ENCODE measurements around the gene ERAL1.
"Not testable (repeated sequence)": the region's sequence is repeated elsewhere in the genome, so short reads cannot be mapped to it uniquely, and the experiment has no call there.

Gene ERAL1

DNA sequence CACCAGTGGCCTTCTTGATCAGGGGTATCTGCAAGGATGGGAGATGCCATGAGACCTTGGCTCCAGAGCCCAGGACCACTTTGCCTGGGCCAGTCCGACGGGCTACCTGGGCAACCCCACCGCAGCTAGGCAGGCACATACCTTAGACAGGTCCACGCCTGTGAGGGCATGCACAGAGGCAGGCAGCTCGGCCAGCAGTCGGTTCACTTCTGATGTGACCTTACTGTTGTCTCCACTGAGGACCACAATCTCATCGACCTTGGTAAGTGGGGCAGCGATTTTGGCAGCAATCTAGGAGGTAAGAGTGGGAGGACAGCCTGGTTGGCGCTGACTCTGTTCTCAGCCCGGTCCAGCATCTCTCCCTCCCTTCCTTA, 25.7 kb downstream of the ERAL1 start:
- DNase-seq: no peak

GRCh38 chr17:28881533-28882056, 26.8 kb downstream of the ERAL1 start:
- DNase-seq: no peak

GRCh38 chr17:28882154-28882895, 27.5 kb downstream of the ERAL1 start:
- DNase-seq: no peak

GRCh38 chr17:28883967-28884702, 29.3 kb downstream of the ERAL1 start:
- DNase-seq: no peak

DNA sequence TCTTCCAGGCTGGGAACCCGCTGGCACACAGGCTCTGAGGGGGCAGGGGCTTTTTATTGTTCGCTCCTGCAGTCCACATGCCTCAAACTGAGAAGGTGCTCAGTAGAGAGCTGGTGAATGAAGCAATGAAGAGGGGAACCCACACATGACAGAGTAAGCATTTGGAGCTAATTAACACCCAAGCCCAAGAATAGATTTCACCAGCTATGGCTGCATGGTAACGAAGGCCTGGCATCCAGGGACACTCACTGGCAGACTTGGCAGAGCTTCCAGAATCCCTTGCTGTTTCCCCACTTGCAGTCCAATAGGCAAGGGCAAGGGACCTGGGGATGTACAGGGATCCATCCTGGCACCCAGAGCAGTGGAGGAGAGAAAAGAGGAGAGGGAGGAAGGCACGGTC, 30.5 kb downstream of the ERAL1 start:
- DNase-seq: no peak

DNA sequence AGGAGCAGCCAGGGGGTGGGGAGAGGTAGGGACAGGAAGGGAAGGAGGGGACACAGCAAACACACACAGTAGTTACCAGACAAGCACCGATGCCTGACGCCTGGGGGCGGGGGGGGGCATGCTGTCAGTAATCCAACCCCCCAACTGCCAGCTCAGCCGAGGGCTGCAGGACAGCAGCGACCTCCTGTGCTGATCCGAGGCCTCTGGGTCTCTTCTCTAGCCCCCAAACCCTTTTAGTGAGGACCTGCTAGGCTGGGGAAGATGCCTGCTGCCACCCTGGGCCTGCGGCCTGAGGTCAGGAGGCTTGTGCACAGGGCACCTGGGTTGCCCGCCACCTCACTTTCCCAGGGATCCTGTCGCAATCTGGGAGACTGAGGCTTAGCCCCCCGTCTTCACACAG, 31.1 kb downstream of the ERAL1 start:
- DNase-seq: no peak

DNA sequence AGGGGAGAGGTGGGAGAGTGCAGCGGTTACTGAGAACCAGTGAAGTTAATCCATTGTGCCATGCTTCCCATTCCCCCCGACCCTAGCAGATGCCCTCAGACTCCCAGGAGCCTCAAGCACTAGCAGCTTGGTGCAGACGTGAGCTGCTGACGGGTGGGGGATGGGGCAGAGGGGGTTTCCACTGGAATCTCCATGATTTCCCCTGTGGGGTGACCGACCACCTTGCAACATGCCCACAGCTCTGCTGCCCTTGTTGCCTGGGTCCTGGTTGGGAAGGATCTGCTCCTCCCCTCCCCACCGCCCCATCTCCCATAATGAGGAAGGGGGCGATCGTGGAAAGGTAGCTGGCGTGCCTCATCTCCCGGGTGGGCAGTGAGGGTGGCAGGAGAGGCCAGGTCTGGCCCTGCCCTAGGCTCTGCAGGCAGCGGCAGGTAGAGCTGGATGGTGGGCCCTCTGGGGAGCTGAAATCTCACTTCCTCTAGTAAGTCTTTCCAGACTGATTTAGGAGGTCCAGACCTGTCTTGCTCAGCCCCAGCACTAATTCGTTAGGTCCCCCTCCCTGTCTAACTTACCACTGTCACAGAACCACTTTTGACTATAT, 33.2 kb downstream of the ERAL1 start:
- DNase-seq: no peak

GRCh38 chr17:28888832-28889231, 34.0 kb downstream of the ERAL1 start:
- DNase-seq: no peak

- no peak for DNase-seq
These were observed 35.2 kb downstream of the ERAL1 start for GRCh38 chr17:28889996-28890395.

- DNase-seq: no peak
These were observed 36.4 kb downstream of the ERAL1 start for GRCh38 chr17:28891201-28891600.

GRCh38 chr17:28892024-28892423, 37.2 kb downstream of the ERAL1 start:
- no peak for DNase-seq

DNA sequence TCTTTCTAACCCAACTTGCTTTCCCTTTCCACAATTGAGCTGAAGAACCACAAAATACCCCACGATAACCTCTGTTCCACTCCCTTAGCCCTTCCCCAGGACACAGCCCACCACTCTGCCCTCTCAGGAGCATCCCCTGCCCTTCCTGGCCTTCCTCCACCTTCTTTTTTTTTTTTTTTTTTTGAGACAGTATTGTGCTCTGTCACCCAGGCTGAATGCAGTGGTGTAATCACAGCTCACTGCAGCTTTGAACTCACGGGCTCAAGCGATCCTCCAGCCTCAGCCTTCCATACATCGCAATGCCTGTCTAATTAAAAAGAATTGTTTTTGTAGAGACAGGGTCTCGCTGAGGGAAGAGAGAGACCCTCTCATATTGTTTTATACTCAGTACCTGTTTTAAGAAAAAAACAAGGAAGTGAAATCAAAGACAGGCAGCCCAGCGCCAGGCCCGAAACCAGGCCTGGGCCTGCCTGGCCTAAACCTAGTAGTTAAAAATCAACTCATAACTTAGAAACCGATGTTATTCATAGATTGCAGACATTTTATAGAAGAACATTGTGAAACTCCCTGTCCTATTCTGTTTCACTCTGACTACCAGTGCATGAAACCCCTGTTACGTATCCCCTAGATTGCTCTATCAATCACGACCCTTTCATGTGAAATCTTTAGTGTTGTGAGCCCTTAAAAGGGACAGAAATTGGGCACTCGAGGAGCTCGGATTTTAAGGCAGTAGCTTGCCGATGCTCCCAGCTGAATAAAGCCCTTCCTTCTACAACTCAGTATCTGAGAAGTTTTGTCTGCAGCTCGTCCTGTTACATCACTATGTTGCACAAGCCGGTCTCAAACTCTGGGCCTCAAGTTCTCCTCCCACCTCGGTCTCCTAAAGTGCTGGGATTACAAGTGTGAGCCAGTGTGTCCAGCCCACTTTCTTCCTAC, 38.7 kb downstream of the ERAL1 start:
- not testable (repeated sequence) for DNase-seq

DNA sequence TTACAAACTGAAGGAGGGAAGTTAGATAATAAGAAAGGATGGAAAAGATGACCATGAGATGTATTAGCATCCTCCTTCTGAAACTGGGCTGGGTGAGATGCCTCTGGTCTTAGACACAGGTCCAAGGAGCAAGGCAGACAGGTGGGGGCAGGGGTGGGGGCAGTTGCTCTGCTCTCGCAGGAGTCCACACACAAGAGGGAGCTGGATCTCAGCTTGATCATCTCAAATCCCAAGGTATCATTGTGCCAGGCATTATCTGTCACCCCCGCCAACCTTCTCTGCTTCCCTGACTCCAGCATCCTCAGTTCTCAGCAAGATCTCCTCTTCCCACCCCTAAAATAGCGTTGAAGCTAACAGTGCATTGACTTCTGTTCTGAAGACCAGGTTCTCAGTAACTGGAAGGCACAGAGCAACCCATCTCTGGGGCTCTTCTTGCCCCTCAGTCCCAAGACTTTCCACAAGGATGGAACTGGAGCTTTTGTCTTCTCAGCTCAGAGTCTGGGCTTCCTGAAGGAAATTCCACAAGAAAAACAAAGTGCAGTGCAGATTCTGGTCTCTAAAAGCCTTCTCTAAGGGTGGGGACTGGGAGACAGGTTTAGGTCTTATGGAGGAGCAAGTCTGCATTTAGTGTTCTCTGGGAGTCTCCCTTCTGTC, 41.1 kb downstream of the ERAL1 start:
- peak; percentile 27 for DNase-seq

DNA sequence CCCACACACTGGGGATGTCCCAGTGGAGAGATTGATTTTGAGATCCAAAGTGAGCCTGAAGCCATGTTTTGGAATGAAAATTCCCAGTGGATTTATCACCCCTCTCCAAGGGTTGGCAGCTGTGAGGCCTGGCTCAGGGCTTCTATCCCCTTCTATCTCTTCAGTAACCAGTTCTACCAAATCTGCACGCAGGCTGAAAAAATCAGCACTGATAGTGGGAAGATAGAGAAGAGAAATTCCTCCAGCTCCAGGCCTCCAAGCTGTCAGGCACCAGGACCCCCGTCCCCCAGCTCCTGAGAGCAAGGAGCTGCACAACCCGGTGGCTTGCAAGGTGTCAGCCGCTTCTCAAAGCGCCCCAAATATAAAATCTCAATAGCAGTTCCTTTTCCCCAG, 41.7 kb downstream of the ERAL1 start:
- peak; percentile 58 for DNase-seq

GRCh38 chr17:28896884-28897768, 42.3 kb downstream of the ERAL1 start, which contains the start of gene FLOT2:
TSS of gene FLOT2 (minus strand) at chr17:28897733. CDS start at chr17:28897574, 159 bp downstream.
- peak; percentile 89 for DNase-seq

DNA sequence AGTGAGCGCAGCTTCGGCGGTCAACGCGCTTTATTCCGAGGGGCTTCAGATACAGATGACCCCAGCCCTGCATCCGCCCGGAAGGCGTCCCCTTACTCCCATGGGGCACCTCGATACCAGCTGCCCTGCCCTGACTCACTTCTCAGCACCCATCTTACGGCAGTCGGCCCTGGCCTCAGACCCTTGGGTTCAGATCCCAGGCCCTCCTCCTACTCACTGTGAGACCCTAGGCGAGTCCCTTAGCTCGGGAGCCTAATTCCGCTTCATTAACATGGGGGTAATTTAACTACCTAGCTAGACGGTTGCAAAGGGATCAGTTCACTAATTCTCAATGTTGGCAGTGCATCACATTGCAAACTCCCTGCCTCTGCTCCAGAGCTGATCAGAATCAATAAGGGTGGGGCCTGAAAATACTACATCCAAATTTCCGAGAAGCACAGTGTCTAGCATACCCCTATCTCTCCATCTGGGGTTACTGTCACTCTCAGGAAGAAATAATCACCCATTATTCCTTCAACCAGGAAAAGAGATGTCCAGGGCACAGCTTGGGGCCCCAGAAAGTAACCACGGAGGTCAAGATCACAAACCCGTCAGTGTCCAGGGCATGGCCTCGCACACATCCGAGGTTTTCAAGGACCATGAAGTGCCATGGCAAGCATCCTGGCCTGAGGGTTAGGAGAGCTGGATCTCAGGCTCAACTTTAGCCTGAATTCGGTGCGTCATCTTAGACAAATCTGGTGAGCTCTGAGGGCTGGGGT, 43.1 kb downstream of the ERAL1 start:
- DNase-seq: no peak

- no peak for DNase-seq
These were observed 43.7 kb downstream of the ERAL1 start for GRCh38 chr17:28898527-28898955.

- no peak for DNase-seq
These were observed 44.5 kb downstream of the ERAL1 start for GRCh38 chr17:28899212-28899815.

GRCh38 chr17:28900986-28901726, 46.3 kb downstream of the ERAL1 start:
- DNase-seq: no peak

Data from NCI-H82 (cell line).